G401.6 (cell line): Measurements from ENCODE around the gene PPP2R5D.
"Not testable (repeated sequence)": the region's sequence is repeated elsewhere in the genome, so short reads cannot be mapped to it uniquely, and the experiment has no call there.

Experiments used
- FAIRE-seq: peaks from 2 replicates; lab custom pipeline; 2012; peaks lifted over from hg19 to GRCh38; lab: Jason Lieb, UNC

PPP2R5D gene

GRCh38 chr6:43033496-43034189 is 49.3 kb downstream of the PPP2R5D start:
- no peak for FAIRE-seq

GRCh38 chr6:43034190-43034525 is 49.8 kb downstream of the PPP2R5D start:
- FAIRE-seq, result no peak

- FAIRE-seq, result no peak
These were observed 51.3 kb downstream of the PPP2R5D start for GRCh38 chr6:43035495-43036194.

- FAIRE-seq, result no peak
These were observed 52.3 kb downstream of the PPP2R5D start for GRCh38 chr6:43036712-43037111.

GRCh38 chr6:43037197-43037596 is 52.8 kb downstream of the PPP2R5D start:
- FAIRE-seq, result no peak

- FAIRE-seq, result no peak
These were observed 53.3 kb downstream of the PPP2R5D start for GRCh38 chr6:43037706-43038105.

- no peak for FAIRE-seq
These were observed 54.4 kb downstream of the PPP2R5D start for GRCh38 chr6:43038727-43039126.

- no peak for FAIRE-seq
These were observed 56.3 kb downstream of the PPP2R5D start for GRCh38 chr6:43040542-43041257.

- FAIRE-seq, result not testable (repeated sequence)
These were observed 57.1 kb downstream of the PPP2R5D start for GRCh38 chr6:43041475-43041874.

- no peak for FAIRE-seq
These were observed 58.9 kb downstream of the PPP2R5D start for GRCh38 chr6:43043310-43043709.

GRCh38 chr6:43045371-43045930 is 61.1 kb downstream of the PPP2R5D start:
- FAIRE-seq, result no peak

- no peak for FAIRE-seq
These were observed 63.6 kb downstream of the PPP2R5D start for GRCh38 chr6:43047998-43048397.

GRCh38 chr6:43050981-43051380 is 66.6 kb downstream of the PPP2R5D start:
- FAIRE-seq, result no peak

- FAIRE-seq, result no peak
These were observed 68.0 kb downstream of the PPP2R5D start for GRCh38 chr6:43052225-43052841.

GRCh38 chr6:43052842-43053544 is 68.6 kb downstream of the PPP2R5D start:
- no peak for FAIRE-seq

- peak; percentile 96 for FAIRE-seq
These were observed 69.3 kb downstream of the PPP2R5D start, which contains the start of gene CUL7 for GRCh38 chr6:43053545-43054205. TSS of gene CUL7 (minus strand) at chr6:43053851. CDS start at chr6:43052788, 1,063 bp downstream.

- no peak for FAIRE-seq
These were observed 70.0 kb downstream of the PPP2R5D start for GRCh38 chr6:43054206-43054943.

- no peak for FAIRE-seq
These were observed 71.6 kb downstream of the PPP2R5D start for GRCh38 chr6:43055966-43056365.

- no peak for FAIRE-seq
These were observed 74.2 kb downstream of the PPP2R5D start for GRCh38 chr6:43058531-43058930.
